Measurements from ENCODE around the gene HELZ.
"Not testable (repeated sequence)": the region's sequence is repeated elsewhere in the genome, so short reads cannot be mapped to it uniquely, and the experiment has no call there.

The HELZ gene

GRCh38 chr17:67245073-67245693, at the start of gene HELZ:
Gene HELZ (minus strand): TSS chr17:67245196. CDS start chr17:67218804, 26,392 bp downstream.
- DNase-seq, result peak; percentile 73

DNA sequence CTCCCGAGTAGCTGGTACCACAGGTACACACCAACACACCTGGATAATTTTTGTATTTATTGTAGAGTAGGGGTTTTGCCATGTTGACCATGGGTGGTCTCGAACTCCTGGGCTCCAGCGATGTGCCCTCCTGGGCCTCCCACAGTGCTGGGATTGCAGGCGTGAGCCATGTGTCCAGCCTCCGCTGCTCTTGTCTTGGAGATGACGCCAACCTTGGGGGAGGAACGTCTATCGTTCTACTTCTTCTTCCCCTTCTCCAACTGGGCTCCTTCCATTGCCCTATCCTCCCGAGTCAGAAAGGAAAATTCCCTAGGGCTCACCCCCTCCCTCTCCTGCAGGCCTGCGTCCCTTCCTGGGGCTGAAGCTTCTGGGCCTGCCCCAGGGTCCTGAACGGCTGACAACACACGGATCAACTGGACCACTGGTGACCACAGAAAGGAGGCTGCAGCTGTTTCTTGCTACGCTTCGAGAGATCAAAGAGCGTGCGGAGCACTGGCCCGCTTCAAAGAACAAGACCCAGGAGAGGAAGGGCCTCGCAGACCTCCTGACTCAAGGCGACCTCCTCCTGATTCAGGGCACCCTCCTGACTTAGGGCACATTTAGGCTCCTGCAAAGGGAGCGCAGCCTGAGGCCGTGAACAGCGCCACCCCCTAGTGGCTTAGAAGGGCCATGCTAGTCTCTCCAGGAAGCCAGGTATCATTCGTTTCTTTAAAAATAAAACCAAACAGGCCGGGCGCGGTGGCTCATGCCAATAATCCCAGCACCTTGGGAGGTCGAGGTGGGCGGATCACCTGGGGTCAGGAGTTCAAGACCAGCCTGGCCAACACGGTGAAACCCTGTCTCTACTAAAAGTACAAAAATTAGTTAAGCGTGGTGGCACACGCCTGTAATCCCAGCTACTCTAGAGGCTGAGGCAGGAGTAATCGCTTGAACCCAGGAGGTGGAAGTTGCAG, 48.5 kb upstream of the HELZ start:
- DNase-seq, result peak; percentile 63

- DNase-seq, result no peak
These were observed 45.8 kb upstream of the HELZ start for GRCh38 chr17:67290711-67291291.

GRCh38 chr17:67290244-67290643, 45.2 kb upstream of the HELZ start:
- no peak for DNase-seq

GRCh38 chr17:67289181-67289876, 44.3 kb upstream of the HELZ start:
- no peak for DNase-seq

- not testable (repeated sequence) for DNase-seq
These were observed 41.8 kb upstream of the HELZ start for GRCh38 chr17:67286826-67287225.

DNA sequence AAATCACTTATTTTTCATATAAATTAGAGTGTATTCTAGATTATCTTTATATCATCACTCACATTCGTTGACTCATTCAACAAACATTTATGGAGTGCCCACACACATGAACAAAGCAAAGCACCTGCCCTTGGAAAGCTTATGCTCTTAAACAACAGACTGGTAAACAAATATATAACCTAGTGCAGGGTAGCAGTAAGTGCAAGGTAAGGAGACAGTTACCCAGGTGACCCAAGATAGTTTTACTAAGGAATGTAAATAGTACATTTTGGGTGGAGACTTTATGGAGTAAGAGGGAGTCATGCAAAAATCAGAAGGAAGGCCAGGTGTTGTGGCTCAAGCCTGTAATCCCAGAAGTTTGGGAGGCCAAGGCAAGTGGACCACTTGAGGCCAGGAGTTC, 40.4 kb upstream of the HELZ start:
- no peak for DNase-seq

DNA sequence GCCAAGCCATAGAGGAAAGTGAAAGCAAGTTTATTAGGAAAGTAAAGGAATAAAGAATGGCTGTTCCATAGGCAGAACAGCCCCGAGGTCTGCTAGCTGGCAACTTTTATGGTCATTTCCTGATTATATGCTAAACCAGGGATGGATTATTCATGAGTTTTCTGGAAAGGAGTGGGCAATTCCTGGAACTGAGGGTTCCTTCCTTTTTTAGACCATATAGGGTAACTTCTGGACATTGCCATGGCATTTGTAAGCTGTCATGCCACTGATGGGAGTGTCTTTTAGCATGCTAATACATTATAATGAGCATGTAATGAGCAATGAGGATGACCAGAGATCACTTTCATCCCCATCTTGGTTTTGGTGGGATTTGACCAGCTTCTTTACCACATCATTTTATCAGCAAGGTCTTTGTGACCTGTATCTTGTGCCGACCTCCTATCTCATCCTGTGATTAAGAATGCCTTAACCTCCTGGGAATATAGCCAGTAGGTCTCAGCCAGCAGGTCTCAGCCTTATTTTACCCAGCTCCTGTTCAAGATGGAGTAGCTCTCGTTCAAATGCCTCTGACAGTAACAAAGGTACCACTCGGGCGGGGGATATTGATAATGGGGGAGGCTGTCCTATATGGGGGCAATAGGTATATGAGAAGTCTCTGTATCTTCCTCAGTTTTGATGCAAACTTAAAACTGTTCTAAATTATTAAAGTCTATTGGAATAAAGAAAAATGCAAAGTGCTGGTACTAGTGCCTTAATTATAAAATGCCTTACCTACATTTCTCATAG, 38.9 kb upstream of the HELZ start:
- DNase-seq, result no peak

GRCh38 chr17:67281743-67282142, 36.7 kb upstream of the HELZ start:
- DNase-seq, result no peak

DNA sequence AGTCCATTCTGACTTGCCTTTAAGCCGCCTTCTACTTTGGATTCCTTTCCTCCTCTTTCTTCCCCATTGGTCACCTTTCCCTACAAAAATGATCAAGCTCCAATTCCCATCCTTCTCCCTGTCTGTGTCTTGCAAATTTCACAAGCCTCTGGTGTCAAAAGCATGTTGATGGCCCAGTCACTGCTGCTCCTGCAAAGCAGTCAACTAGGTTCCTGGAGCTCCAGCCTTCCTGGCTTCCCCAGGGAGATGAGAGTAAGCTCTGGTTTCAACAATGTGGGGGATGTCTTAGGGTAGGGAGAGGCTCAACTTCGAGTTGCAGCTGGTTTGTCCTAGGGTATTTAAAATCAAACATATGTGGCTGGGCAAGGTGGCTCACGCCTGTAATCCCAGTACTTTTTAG, 36.1 kb upstream of the HELZ start:
- no peak for DNase-seq

DNA sequence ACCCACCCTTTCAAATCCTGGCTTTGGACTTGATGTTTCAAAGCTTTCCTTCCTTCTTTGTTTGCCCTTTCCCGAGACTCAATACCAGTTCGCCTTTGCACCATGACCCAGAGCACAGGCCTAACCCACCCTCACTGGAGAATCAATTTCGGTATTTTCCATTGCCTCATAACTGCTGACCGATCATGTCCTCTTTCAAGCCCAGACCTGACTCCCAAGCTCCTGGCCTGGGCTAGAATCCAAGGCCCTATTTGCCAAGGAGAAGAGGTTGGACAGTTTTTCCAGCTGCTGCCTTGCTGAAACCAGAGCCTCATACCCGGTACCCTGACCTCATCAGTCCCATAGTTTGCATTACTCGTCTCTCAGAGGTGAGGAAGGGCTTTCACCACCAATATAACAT, 35.3 kb upstream of the HELZ start:
- DNase-seq, result no peak

- DNase-seq, result no peak
These were observed 34.1 kb upstream of the HELZ start for GRCh38 chr17:67279115-67279514.

DNA sequence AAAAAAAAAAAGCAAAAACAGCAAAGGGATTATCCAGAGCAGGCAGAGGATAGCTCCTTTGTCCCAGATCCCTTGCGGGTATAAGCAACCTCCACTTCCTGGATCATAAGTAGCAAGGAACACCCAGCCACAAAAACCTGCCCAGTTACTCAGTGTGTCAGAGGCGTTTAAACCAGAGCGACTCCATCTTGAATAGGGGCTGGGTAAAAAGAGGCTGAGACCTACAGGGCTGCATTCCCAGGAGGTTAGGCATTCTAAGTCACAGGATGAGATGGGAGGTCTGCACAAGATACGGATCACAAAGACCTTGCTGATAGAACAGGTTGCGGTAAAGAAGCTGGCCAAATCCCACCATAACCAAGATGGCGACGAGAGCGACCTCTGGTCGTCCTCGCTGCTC, 33.4 kb upstream of the HELZ start:
- DNase-seq, result no peak

DNA sequence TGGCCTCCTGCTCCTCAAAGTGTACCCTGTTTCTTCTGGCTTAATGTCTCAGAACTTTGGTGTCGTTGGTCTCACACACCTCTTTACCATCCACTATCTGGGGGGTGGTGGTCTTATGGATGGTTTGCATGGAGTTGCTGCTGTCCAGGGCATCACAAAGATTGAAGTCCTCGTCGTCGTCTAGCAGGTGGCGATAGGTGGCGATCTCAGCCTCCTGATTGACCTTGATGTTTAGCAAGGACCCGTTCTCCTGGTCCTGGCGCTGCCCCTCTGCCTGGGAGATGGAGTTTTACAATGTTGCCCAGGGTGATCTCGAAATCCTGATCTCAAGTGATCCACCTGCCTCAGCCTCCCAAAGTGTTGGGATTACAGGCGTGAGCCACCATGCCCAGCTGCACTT, 31.1 kb upstream of the HELZ start:
- DNase-seq, result no peak

GRCh38 chr17:67274466-67274865, 29.5 kb upstream of the HELZ start:
- no peak for DNase-seq

GRCh38 chr17:67273900-67274299, 28.9 kb upstream of the HELZ start:
- DNase-seq, result no peak

GRCh38 chr17:67272312-67273047, 27.5 kb upstream of the HELZ start:
- DNase-seq, result no peak

- DNase-seq, result not testable (repeated sequence)
These were observed 26.2 kb upstream of the HELZ start for GRCh38 chr17:67271187-67271586.

- no peak for DNase-seq
These were observed 25.4 kb upstream of the HELZ start for GRCh38 chr17:67270416-67270815.

GRCh38 chr17:67266496-67266895, 21.5 kb upstream of the HELZ start:
- no peak for DNase-seq

- DNase-seq, result no peak
These were observed 20.5 kb upstream of the HELZ start for GRCh38 chr17:67265436-67266019.

Data from GDM1 (cell line).